Measurements from ENCODE around the gene APEX2.

DNA sequence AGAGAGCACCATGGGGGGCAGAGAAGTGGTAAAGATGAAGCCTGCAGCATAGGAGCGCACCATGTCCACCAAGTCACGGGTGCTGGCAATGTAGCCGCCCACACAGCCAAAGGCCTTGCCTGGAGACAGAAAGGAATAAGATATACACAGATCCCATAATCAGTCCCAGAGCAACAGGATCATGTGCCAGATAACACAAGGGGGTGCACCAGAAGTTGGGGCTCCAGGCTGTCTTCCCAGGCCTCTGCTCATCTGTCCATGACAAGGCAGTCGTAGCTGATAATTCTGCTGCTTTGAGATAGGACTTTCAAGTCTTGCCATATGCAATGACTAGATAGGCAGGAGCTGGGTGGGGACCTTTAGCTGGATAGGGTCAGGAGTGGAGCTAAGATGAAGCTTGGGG lies 14.7 kb downstream of the APEX2 start:
- no peak for TF ChIP-seq YY1 (IDR thresholded peaks at IDR 0.05; ENCODE audit: insufficient read depth, insufficient read length)
- no peak for TF ChIP-seq ZNF274 (IDR thresholded peaks at IDR 0.05; ENCODE audit: low read depth, low read length)
